ENCODE data around the gene MAP3K13. TPM values are rescaled to one million over a fixed set of nuclear protein-coding genes. Genes with fewer than 3 reads are reported as not detected.
A peak's percentile ranks its signal among the peaks of the same experiment; 100 is the strongest.

Gene MAP3K13
- total RNA-seq, 1 donor, result 16.3 TPM

DNA sequence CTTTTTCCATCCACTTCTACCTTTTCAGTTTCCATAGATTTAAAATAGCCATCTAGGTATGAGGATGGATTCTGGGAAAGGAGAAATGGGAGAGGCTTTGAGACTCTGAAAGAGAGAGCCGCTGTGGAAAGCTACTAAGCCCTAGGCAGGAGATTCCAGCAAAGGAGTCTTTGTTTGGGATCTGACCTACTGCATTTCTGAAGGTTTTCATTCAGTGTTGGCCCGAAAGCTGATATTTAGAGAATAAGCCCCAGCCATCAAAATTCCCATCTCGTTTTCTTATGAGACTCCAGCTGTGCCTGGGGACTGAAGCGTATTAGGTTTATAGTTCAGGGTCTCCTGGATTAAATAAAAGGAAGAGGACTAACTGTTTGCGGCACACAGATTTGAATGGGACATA, 170.0 kb downstream of the MAP3K13 start:
- H4K20me1 ChIP-seq (ENCODE audit: insufficient read depth, low read length), result no peaks in the 10 kb centered on the region
- no peaks in the 10 kb centered on the region for H3K9me3 ChIP-seq (ENCODE audit: low read depth, low read length)
- H3K79me2 ChIP-seq (ENCODE audit: insufficient read depth, low read length), result no peaks in the 10 kb centered on the region
- peaks cover 9% of the 10 kb centered on the region for H3K4me1 ChIP-seq (ENCODE audit: insufficient read depth, low read length)
- TF ChIP-seq, protein P1, sequence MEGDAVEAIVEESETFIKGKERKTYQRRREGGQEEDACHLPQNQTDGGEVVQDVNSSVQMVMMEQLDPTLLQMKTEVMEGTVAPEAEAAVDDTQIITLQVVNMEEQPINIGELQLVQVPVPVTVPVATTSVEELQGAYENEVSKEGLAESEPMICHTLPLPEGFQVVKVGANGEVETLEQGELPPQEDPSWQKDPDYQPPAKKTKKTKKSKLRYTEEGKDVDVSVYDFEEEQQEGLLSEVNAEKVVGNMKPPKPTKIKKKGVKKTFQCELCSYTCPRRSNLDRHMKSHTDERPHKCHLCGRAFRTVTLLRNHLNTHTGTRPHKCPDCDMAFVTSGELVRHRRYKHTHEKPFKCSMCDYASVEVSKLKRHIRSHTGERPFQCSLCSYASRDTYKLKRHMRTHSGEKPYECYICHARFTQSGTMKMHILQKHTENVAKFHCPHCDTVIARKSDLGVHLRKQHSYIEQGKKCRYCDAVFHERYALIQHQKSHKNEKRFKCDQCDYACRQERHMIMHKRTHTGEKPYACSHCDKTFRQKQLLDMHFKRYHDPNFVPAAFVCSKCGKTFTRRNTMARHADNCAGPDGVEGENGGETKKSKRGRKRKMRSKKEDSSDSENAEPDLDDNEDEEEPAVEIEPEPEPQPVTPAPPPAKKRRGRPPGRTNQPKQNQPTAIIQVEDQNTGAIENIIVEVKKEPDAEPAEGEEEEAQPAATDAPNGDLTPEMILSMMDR (IDR thresholded peaks at IDR 0.05; ENCODE audit: extremely low read depth, low read depth, low read length), result no peak
- H2AFZ ChIP-seq (ENCODE audit: low read length), result no peak overlapping the region
- H3K4me2 ChIP-seq (ENCODE audit: insufficient read depth, low read length), result no peak overlapping the region
- no peaks in the 10 kb centered on the region for H3K27me3 ChIP-seq (ENCODE audit: insufficient read depth, low read length)
- no peak for DNase-seq (ENCODE audit: insufficient read length, low spot score, missing footprints)
- H3K36me3 ChIP-seq (ENCODE audit: insufficient read depth, low read length), result no peaks in the 10 kb centered on the region
- H3K4me3 ChIP-seq (ENCODE audit: insufficient read depth, low read length), result no peak overlapping the region
- H3K27ac ChIP-seq (ENCODE audit: low read depth, low read length), result no peak overlapping the region

DNA sequence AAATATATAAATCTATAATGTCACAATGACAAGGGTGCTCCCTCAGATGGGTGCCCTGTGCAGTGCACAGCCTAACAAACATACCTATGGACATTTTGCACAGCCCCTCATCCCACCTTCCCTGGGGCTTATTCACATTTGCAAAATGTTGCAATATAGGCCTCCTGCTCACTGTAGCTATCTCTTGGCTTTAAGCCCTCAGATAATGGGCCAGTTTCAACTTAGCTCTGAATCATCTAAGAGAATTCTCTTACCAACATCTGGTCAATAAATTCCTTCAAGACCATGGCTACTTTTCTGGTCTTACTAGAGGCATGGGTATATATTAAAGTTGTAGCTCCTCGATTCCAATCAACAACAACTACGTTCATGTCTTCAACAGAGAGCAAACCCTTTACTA, 171.6 kb downstream of the MAP3K13 start:
- DNase-seq (ENCODE audit: insufficient read length, low spot score, missing footprints), result peak; percentile 59
- H3K27ac ChIP-seq (ENCODE audit: low read depth, low read length), result no peak overlapping the region
- no peaks in the 10 kb centered on the region for H3K36me3 ChIP-seq (ENCODE audit: insufficient read depth, low read length)
- H3K4me3 ChIP-seq (ENCODE audit: insufficient read depth, low read length), result no peak overlapping the region
- peaks cover 9% of the 10 kb centered on the region for H3K4me1 ChIP-seq (ENCODE audit: insufficient read depth, low read length)
- no peaks in the 10 kb centered on the region for H3K9me3 ChIP-seq (ENCODE audit: low read depth, low read length)
- TF ChIP-seq, protein P1 (IDR thresholded peaks at IDR 0.05; ENCODE audit: extremely low read depth, low read depth, low read length), result no peak
- no peak overlapping the region for H3K4me2 ChIP-seq (ENCODE audit: insufficient read depth, low read length)
- H2AFZ ChIP-seq (ENCODE audit: low read length), result no peak overlapping the region
- no peaks in the 10 kb centered on the region for H3K27me3 ChIP-seq (ENCODE audit: insufficient read depth, low read length)
- no peaks in the 10 kb centered on the region for H4K20me1 ChIP-seq (ENCODE audit: insufficient read depth, low read length)
- H3K79me2 ChIP-seq (ENCODE audit: insufficient read depth, low read length), result no peaks in the 10 kb centered on the region

DNA sequence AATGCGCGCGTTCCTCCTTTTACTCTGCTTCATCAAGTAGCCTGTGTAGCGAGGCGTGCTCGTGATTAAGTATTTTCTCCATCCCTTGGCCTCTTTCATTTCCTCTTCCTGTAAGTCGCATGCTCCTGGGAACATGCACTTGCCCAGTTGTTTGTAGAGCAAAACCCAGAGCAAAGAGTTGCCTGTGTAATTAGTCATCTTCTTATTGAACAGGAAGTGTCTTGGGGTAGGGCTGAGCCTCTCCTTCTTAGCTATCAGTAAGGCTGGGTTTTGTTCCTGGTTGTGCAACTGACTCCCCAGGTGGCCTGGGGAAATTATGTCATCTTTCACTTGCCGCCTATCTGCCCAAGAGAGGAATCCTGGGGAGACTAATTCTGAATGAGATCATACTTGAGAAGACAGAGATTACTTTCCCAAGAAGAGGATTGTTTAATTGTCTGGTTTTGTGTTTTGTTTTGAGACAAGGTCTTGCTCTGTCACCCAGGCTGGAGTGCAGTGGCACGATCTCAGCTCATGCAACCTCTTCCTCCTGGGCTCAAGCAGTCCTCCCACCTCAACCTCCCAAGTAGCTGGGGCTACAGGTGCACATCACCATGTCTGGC, 174.5 kb downstream of the MAP3K13 start:
- H4K20me1 ChIP-seq (ENCODE audit: insufficient read depth, low read length), result no peaks in the 10 kb centered on the region
- TF ChIP-seq, protein P1 (IDR thresholded peaks at IDR 0.05; ENCODE audit: extremely low read depth, low read depth, low read length), result no peak
- H3K79me2 ChIP-seq (ENCODE audit: insufficient read depth, low read length), result no peaks in the 10 kb centered on the region
- H3K27ac ChIP-seq (ENCODE audit: low read depth, low read length), result no peak overlapping the region
- H3K27me3 ChIP-seq (ENCODE audit: insufficient read depth, low read length), result no peaks in the 10 kb centered on the region
- peak; percentile 62 for DNase-seq (ENCODE audit: insufficient read length, low spot score, missing footprints)
- peak overlapping the region; percentile 58 for H3K4me2 ChIP-seq (ENCODE audit: insufficient read depth, low read length)
- H3K4me1 ChIP-seq (ENCODE audit: insufficient read depth, low read length), result peaks cover 9% of the 10 kb centered on the region
- H2AFZ ChIP-seq (ENCODE audit: low read length), result peak overlapping the region; percentile 46
- H3K9me3 ChIP-seq (ENCODE audit: low read depth, low read length), result no peaks in the 10 kb centered on the region
- H3K4me3 ChIP-seq (ENCODE audit: insufficient read depth, low read length), result no peak overlapping the region
- no peaks in the 10 kb centered on the region for H3K36me3 ChIP-seq (ENCODE audit: insufficient read depth, low read length)

Other genes with a start within 250 kb of the MAP3K13 start
- 1.4 and 1.5 TPM in 2 replicates for gene C3orf70, start 210.1 kb upstream of the MAP3K13 start, total RNA-seq
- gene EHHADH, start 109.1 kb upstream of the MAP3K13 start, total RNA-seq, result 3.2 and 4.0 TPM in 2 replicates
- gene TMEM41A, start 135.9 kb downstream of the MAP3K13 start, total RNA-seq, result 10.5 and 11.8 TPM in 2 replicates
- gene LIPH, start 189.5 kb downstream of the MAP3K13 start, total RNA-seq, result not detected in 2 replicates
- 24.6 and 27.7 TPM in 2 replicates for gene SENP2, start 223.2 kb downstream of the MAP3K13 start, total RNA-seq

Measured in osteoblast (primary cell).